Heart left ventricle (tissue), 13 donors: Measurements from ENCODE around the gene RNF130.

Experiments used
- CTCF ChIP-seq, 12 donors: fragments of 200-600 bp; sonication (generic) in 4 of 12; IDR thresholded peaks; one replicate each; pipeline versions ENCODE4 v1.5.0 to v1.8.0; 2018 to 2022; ENCODE audit warnings: antibody characterized with exemption in 12 of 12, mild to moderate bottlenecking in 5 of 12
- POLR2A ChIP-seq, 2 donors: fragments of 450-650 bp; IDR thresholded peaks; one replicate each; pipeline ENCODE4 v1.6.1; 2017; ENCODE audit warnings: antibody characterized with exemption in 2 of 2, mild to moderate bottlenecking in 2 of 2, moderate library complexity in 2 of 2
- donor health status: ischemic (EF 13 %, LVEDD 7.1; RV severe dilation, severe dysfunction).
- donor health status: DM: no; HTN: yes; CAD: no.
- donor health status: DM: no; HTN: no; CAD: no.
- donor health status: ischemic (EF 25% LVEDD 6.9; RV normal size, moderate dysfunction).
- donor health status: ischemic (EF 25% LVEDD 5.7; RV mildly dilated, moderate dysfunction).
- donor health status: ischemic (EF 35%, LVEDD 5.7; RV mildly dilated, moderate dysfunction).
- donor health status: nonischemic (EF 11% LVEDD 7.7; RV severe dilation, severe dysfunction).
- donor health status: DM: yes; HTN: yes; CAD: no.
- donor health status: PGD.
- donor health status: ischemic (EF 29% LVEDD 5.4; RV normal size, mild dysfunction).
- donor health status: nonischemic (EF 23%, LVEDD 6.1; RV moderate dilation, normal function).

GRCh38 chr5:180069589-180070247 lies 1.8 kb downstream of the RNF130 start:
- TF ChIP-seq CTCF (IDR thresholded peaks at IDR 0.05): no peak
- TF ChIP-seq POLR2A (IDR thresholded peaks at IDR 0.05): peak in 1 of 2 donors; percentile 20
